Measurements from ENCODE around the gene GPR161.

The GPR161 gene

GRCh38 chr1:168146626-168147025, 9.9 kb upstream of the GPR161 start:
- no peak for DNase-seq

GRCh38 chr1:168146160-168146539, 9.4 kb upstream of the GPR161 start:
- no peak for DNase-seq

DNA sequence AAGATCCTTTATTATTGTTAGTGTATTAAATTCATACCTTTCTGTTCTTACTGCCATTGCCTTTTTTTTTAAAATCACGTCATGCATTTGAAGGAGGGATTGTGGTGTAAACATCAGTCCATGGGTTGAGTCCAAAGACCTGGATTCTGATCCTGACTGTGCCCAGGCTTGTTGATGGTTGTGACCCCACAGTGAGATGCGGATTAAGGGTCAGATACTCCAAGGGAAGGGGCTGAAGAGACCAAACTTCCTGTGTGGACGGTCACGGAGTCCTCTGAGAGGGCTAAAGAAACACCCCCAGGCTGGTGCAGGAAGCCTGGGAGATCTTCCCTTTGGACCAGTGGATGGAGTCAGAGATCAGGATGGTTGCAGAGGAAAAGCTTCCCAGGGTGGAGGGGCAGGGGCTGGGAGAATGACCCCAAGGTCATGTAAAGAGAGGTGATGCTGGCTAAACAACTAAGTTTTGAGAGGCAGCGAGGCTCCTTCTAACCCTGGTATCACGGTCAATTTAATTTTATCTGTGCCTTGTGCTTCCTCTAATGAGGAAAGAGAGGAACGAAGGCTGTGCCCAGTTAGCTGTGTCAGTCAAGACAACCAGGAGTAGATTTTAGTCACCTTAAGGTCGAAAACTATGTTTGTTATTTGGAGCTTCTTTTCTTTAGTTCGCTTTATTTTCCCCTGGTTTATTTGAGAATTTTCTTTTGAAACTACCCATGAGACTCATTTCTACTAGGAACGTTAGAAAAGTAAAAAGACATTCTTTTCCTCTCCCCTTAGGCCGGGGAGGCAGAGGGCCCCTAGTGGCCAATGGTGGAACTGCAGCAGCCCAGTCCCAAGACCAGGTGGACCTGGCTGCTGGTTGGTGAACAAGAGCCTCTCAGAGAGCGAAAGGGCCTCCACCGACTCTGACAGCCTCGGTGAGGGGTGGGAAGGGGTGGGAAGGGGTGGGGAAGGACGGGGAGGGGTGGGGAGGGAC, 8.7 kb upstream of the GPR161 start:
- peak; percentile 92 to 94 for DNase-seq

- DNase-seq, result no peak
Observed at GRCh38 chr1:168141871-168142385, 5.2 kb upstream of the GPR161 start.

GRCh38 chr1:168139070-168139469, 2.3 kb upstream of the GPR161 start:
- DNase-seq, result no peak

- DNase-seq, result no peak
Observed at GRCh38 chr1:168138134-168138533, 1.4 kb upstream of the GPR161 start.

- no peak for DNase-seq
Observed at GRCh38 chr1:168137515-168137821, 738 bp upstream of the GPR161 start.

- peak; percentile 18 to 27 for DNase-seq
Observed at GRCh38 chr1:168135921-168136708, 615 bp downstream of the GPR161 start.

- peak in 1 of 2 experiments; percentile 13 for DNase-seq
Observed at GRCh38 chr1:168135116-168135920, 1.4 kb downstream of the GPR161 start.

- no peak for DNase-seq
Observed at GRCh38 chr1:168134642-168135041, 2.1 kb downstream of the GPR161 start.

GRCh38 chr1:168134132-168134531, 2.6 kb downstream of the GPR161 start:
- DNase-seq, result no peak

DNA sequence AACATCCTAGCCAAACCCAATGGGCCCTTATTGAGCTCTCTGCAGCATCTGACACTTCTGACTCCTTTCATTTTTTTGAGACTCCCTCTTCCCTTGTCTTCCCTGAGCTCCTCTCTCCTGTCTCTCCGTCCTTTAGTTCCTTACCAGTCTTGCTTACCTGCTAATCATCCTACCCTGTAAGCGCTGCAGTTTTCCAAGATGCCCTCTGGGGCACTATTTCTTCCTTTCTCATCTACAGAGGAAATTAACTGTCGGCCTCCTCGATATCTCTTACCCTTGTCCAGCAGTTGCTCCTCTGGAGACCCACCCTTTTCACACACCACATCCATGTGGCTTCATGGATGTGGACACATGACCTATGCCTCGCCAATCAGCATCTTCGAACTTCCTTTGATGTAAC, 6.8 kb downstream of the GPR161 start:
- DNase-seq, result no peak

DNA sequence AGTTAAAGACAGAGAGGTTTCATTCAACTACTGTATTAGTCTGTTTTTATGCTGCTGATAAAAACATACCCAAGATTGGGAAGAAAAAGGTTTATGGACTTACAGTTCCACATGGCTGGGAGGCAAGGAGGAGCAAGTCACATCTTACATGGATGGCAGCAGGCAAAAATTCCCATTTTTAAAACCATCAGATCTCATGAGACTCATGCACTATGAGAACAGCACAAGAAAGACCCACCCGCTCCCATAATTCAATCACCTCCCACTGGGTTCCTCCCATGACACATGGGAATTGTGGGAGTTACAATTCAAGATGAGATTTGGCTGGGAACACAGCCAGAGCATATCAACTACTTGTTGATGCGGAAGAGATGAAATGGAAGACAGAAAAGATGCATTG, 9.2 kb downstream of the GPR161 start:
- DNase-seq, result no peak

DNA sequence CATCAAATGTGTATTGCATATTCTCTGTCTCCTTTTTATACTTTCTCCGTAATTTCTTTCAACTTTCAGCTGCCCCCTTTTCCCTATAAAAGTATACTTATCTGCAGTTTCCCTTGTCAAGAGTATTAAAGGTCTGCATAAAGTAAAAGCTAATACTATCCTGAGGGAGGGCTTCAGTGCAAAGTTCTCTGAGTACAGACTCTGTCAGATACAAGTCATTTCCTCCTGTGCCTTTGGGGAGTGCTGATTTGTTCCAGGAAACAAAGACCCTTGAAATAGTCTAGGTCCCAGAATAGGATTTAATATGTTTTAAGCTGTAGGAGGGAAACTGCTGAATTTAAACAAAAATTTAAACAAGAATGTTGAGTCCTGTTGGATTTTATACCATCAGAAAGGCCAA, 11.7 kb downstream of the GPR161 start:
- no peak for DNase-seq

DNA sequence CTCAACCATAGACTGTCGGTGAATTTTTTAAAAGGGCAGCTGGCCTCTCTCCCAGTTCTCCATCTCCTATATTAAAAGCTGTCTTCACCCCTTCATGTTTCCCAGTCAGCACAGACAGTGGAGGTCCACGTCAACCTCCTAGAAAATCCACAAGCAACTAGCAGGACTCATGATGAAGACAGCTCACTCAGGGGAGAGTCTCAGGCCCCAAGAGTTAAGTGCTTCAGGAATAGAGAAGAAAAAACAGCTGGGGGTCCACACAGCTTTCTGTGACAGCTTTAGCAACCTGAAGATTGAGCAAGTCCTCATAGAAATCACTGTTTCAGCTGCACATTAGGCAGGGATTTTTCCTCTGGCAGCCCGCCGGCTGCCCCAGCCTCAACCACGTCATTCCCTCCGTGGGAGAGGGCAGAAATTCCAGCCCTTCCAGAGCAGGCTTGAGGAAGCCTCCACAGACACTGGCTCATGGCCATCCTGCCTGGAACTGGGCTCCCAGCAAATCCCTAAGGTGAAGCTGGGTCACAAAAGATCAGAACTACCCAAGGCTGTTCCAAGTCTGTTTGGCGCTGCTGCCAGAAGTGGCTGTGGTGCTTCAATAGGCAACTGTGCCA, 15.2 kb downstream of the GPR161 start:
- no peak for DNase-seq

DNA sequence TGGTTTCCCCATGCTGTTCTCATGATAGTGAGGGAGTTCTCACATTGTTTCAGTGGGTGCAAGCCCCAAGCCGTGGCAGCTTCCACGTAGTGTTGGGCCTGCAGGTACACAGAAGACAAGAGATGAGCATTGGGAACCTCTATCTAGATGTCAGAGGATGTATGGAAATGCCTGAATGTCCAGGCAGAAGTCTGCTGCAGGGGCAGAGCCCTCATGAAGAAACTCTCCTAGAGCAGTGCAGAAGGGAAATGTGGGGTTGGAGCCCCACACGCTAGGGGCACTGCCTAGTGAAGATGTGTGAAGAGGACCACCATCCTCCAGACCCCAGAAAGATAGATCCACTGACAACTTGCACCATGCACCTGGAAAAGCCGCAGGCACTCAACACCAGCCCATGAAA, 17.0 kb downstream of the GPR161 start:
- no peak for DNase-seq

- no peak for DNase-seq
Observed at GRCh38 chr1:168116327-168116799, 20.4 kb downstream of the GPR161 start.

DNA sequence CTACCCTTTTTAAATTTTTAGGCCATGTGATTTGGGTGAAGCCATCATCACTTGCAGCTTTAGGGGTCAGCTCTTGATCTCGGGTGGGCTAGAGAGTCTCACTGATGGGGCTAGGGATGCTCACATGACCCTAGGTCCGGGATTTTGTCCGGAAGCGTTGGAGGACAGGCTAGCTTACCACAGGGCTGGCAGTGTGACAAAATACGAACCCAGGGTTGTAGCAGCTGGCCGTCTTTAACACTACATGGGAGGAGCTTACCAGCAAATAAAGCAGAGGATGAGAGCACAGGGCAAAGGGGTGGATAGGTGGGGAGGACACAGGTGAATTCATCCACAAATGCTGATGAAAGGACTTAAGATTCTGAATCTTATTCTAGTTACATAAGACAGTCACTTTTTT, 21.9 kb downstream of the GPR161 start:
- no peak for DNase-seq

GRCh38 chr1:168112673-168113305, 23.9 kb downstream of the GPR161 start:
- DNase-seq, result peak; percentile 67 to 76

GRCh38 chr1:168110896-168111545, 25.7 kb downstream of the GPR161 start:
- no peak for DNase-seq

DNA sequence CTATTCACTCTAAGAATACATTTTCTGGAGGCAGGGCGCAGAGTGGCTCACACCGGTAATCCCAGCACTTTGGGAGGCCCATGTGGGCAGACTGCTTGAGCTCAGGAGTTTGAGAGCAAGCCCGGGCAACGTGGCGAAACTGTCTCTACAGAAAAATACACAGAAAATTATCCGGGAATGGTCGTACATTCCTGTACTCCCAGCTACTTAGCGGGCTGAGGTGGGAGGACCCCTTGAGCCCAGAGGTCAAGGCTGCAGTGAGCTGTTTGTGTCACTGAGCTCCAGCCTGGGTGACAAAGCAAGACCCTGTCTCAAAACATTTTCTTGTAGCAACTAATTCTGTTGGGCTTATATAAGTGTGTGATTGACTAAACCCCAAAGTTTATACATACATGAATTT, 30.5 kb downstream of the GPR161 start:
- no peak for DNase-seq
